Lung (tissue), 12 donors: ENCODE data around the gene ADAM17. TPM values are rescaled to one million over a fixed set of nuclear protein-coding genes. Genes with fewer than 3 reads are reported as not detected.

ENCODE experiments used
- ATAC-seq: fragments of 200-7000 bp; cut with Tn5 transposase; one replicate; pipeline ENCODE4 v1.9.1; 2020; ENCODE audit warnings: moderate number of reproducible peaks; ENCODE audit not compliant: insufficient read depth, low FRiP score
- DNase-seq, 3 donors: peaks; one replicate each; pipeline ENCODE4 v3.0.0-alpha.2; 2013 to 2017
- H3K27ac ChIP-seq, 2 donors: one replicate each; pipeline ENCODE4 v1.5.1; 2013; ENCODE audit warnings: mild to moderate bottlenecking in 2 of 2, moderate library complexity in 2 of 2, control low read depth in 1 of 2, inconsistent platforms in 1 of 2, low read depth in 1 of 2, low read length in 1 of 2
- H3K27me3 ChIP-seq, 3 donors: one replicate each; pipeline ENCODE4 v1.5.1; 2013; ENCODE audit warnings: low read length in 2 of 3; ENCODE audit not compliant: control insufficient read depth in 3 of 3, insufficient read depth in 3 of 3
- H3K36me3 ChIP-seq, 4 donors: one replicate each; pipeline ENCODE4 v1.5.1; 2013; ENCODE audit warnings: low read length in 4 of 4, mild to moderate bottlenecking in 1 of 4, moderate library complexity in 1 of 4; ENCODE audit not compliant: control insufficient read depth in 4 of 4, insufficient read depth in 4 of 4
- H3K4me1 ChIP-seq, 5 donors: one replicate each; pipeline ENCODE4 v1.5.1; 2013; ENCODE audit warnings: low read length in 5 of 5, mild to moderate bottlenecking in 2 of 5, moderate library complexity in 1 of 5; ENCODE audit not compliant: control insufficient read depth in 5 of 5, insufficient read depth in 5 of 5
- H3K4me3 ChIP-seq: one replicate; pipeline ENCODE4 v1.5.1; 2013; ENCODE audit warnings: mild to moderate bottlenecking, control low read depth, moderate library complexity
- H3K9ac ChIP-seq, 2 donors: one replicate each; pipeline ENCODE4 v1.5.1; 2013; ENCODE audit warnings: low read length in 2 of 2, control low read depth in 1 of 2; ENCODE audit not compliant: insufficient read depth in 1 of 2
- H3K9me3 ChIP-seq, 4 donors: one replicate each; pipeline ENCODE4 v1.5.1; 2013; ENCODE audit warnings: low read length in 3 of 4, mild to moderate bottlenecking in 1 of 4, moderate library complexity in 1 of 4; ENCODE audit not compliant: control insufficient read depth in 4 of 4, insufficient read depth in 3 of 4
- WGBS, 2 donors: extraction: QIAGEN DNeasy Blood & Tissue Kit; methylation state at CpG; one replicate each; pipeline ENCODE4 v1.1.7; 2013; 5-methylcytosine and 5-hydroxymethylcytosine counted together
- polyA plus RNA-seq, 2 donors: library from polyadenylated mRNA; stranded (reverse); fragments of 200-250 nt; gene quantifications; one replicate each; pipeline ENCODE4 v1.2.1, GENCODE V29; 2013
- total RNA-seq, 2 donors: library from RNA; depleted of rRNA in 1 of 2; stranded (reverse); fragments of >200 nt in 1 of 2; gene quantifications; one replicate each; pipeline ENCODE4 v1.2.1, GENCODE V29; 2014 to 2021
- TF ChIP-seq, protein P1 (sequence below): IDR thresholded peaks from 2 replicates; pipeline ENCODE4 v1.5.1; 2012; ENCODE audit warnings: mild to moderate bottlenecking; ENCODE audit errors: control extremely low read depth, extremely low read depth
- donor health status: control.
- donor health status: control.
- donor health status: Bipolar disorder and iron deficiency.
- donor health status: healthy.
- donor health status: DM: yes; HTN: yes; CAD: no.

The ADAM17 gene
- total and polyA plus RNA-seq, 4 donors: 16.8 to 56.1 (median 41.2) TPM

DNA sequence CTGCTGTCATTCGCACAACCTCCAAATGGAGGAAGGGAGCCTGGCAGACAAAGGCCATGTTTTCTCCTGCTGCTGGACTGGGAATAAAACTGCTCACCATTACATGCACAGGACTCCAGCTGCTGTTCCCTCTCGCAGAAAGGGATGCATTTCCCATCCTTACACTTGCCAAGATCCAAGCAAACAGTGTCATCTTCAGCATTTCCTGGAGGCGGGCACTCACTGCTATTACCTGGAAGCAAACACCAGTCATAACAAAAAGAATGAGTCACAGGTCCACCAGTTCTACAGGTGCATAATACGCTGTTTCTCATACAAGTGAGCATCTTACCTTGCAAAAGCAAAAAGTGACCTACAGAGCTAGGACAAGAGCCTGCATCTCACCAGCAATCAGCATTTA, 58.6 kb downstream of the ADAM17 start:
- Histone ChIP-seq H3K4me3 (no peak overlapping the region), H3K9me3 (no peaks in the 10 kb centered on the region), H3K27me3 (no peaks in the 10 kb centered on the region), H3K36me3 (peaks cover 30 to 57% (median 38%) of the 10 kb centered on the region in 4 donors), H3K4me1 (peaks cover 0 to 5% (median 0%) of the 10 kb centered on the region in 5 donors), H3K27ac (no peak overlapping the region), H3K9ac (no peak overlapping the region)
- TF ChIP-seq, protein P1, sequence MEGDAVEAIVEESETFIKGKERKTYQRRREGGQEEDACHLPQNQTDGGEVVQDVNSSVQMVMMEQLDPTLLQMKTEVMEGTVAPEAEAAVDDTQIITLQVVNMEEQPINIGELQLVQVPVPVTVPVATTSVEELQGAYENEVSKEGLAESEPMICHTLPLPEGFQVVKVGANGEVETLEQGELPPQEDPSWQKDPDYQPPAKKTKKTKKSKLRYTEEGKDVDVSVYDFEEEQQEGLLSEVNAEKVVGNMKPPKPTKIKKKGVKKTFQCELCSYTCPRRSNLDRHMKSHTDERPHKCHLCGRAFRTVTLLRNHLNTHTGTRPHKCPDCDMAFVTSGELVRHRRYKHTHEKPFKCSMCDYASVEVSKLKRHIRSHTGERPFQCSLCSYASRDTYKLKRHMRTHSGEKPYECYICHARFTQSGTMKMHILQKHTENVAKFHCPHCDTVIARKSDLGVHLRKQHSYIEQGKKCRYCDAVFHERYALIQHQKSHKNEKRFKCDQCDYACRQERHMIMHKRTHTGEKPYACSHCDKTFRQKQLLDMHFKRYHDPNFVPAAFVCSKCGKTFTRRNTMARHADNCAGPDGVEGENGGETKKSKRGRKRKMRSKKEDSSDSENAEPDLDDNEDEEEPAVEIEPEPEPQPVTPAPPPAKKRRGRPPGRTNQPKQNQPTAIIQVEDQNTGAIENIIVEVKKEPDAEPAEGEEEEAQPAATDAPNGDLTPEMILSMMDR: no peak
- WGBS, 2 donors: 94 to 95% methylated on average over 4 of the region's 4 CpGs
- ATAC-seq (no peak), DNase-seq (no peak)

DNA sequence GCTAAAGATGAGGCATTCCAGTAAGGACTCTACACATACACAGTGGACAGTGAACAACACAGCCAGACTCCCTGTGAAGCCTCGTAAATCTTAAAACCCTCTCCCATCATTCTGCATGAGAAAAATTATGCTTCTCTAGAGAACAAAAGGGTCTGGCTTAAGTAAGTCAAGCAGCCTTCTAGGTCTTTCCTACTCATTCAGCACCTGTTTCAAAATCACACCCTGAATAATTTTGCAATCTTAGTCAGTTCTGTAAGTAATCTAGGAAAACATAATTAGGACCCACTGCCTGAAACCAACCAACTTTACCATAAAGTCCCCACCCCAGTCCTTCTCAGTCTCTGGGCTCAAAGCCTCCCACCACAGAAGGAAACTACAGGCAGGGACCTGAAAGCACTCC, 61.5 kb downstream of the ADAM17 start:
- TF ChIP-seq, protein P1: no peak
- H3K36me3 ChIP-seq: peaks cover 45 to 63% (median 47%) of the 10 kb centered on the region in 4 donors
- ATAC-seq: no peak
- H3K27ac ChIP-seq: no peak overlapping the region
- H3K9me3 ChIP-seq: no peaks in the 10 kb centered on the region
- peaks cover 0 to 5% (median 0%) of the 10 kb centered on the region in 5 donors for H3K4me1 ChIP-seq
- no peak overlapping the region for H3K9ac ChIP-seq
- H3K27me3 ChIP-seq: no peaks in the 10 kb centered on the region
- H3K4me3 ChIP-seq: no peak overlapping the region
- DNase-seq: no peak
- 94 to 96% methylated on average over 1 of the region's 1 CpG for WGBS, 2 donors

DNA sequence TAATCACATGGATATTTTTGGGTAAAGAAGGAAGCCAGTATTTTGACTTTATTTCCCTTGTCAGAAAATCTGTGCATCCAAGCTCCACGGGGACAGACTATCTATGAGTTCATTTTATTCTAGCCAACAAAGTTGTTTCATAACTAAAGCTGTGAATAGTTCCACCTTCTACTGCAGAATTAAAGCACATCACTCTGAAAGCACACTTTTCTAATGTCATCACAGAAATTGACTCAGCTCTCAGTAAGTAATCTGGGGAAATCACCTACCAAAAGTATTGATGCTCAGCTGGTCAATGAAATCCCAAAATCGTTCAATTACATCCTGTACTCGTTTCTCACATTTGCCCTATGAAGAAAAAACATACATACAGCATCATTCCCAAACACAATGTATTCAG, 62.2 kb downstream of the ADAM17 start:
- 83 to 92% methylated on average over 3 of the region's 3 CpGs for WGBS, 2 donors

More for the DNA sequence above, 62.2 kb downstream of the ADAM17 start:
- Histone ChIP-seq H3K9ac (no peak overlapping the region), H3K27me3 (no peaks in the 10 kb centered on the region), H3K4me3 (no peak overlapping the region), H3K27ac (no peak overlapping the region), H3K36me3 (peaks cover 44 to 64% (median 48%) of the 10 kb centered on the region in 4 donors), H3K4me1 (peaks cover 0 to 5% (median 0%) of the 10 kb centered on the region in 5 donors), H3K9me3 (no peaks in the 10 kb centered on the region)
- TF ChIP-seq, protein P1: no peak
- DNase-seq: no peak
- no peak for ATAC-seq
